NCI-H226 (cell line): ENCODE results near the gene PTPN14.
A peak's percentile ranks its signal among the peaks of the same experiment; 100 is the strongest.

Source experiments
- DNase-seq: peaks from one replicate; pipeline ENCODE4 v3.0.0-alpha.2; 2015

Gene PTPN14

DNA sequence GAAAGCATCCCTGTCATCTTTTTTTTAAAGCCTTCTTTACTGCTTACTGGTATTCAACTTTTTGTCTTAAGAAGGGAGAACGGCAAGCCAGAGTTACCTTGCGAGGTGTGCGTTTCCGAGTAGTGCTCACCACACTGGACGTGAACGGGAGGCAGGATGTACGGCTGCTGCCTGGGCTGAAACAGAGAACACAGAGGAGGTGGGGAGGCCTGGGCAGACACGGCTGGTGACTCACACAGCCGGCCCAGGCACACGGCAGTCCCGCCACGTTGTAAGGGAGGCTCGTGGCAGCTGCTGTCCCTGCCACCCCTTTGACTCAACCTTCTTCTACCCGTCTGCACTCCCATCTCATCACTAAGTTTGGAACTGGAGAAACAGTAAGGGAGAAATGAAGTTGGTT, 164.7 kb downstream of the PTPN14 start:
- peak; percentile 35 for DNase-seq

DNA sequence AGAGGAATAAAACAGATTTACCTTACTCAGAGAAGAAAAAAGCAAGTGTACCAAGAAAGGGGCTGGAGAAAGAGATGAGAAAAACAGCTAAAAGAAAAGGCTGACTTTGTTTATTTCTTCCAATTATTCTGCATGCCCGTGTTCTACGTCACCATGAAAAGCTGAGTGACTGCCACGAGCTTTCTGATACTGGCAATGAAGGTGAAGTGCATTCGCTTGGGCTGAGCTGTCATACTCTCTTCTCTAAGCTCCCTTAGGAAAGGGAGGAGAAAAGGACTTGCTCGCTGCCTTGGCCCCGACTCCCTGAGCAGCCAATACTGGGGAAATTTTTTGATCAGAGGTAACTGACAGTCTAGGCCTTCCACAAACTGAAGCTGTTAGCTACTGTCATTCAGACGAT, 165.1 kb downstream of the PTPN14 start:
- no peak for DNase-seq

DNA sequence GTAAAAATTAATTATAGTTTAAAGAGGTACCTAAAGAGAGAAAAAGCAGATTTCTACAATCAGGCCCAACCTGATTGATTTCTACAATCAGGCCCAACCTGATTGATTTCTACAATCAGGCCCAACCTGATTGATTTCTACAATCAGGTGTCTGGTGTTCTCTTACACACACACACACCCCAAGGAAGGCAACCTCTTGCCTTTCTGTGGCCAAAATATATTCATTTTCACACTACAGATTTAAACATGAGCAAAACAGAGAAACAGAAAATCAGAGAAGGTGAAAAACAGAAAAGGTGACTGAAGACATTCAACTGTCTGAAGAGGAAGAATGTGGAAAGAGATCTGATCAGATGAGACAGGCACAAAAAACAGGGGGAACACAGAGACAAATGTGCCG, 166.0 kb downstream of the PTPN14 start:
- no peak for DNase-seq

DNA sequence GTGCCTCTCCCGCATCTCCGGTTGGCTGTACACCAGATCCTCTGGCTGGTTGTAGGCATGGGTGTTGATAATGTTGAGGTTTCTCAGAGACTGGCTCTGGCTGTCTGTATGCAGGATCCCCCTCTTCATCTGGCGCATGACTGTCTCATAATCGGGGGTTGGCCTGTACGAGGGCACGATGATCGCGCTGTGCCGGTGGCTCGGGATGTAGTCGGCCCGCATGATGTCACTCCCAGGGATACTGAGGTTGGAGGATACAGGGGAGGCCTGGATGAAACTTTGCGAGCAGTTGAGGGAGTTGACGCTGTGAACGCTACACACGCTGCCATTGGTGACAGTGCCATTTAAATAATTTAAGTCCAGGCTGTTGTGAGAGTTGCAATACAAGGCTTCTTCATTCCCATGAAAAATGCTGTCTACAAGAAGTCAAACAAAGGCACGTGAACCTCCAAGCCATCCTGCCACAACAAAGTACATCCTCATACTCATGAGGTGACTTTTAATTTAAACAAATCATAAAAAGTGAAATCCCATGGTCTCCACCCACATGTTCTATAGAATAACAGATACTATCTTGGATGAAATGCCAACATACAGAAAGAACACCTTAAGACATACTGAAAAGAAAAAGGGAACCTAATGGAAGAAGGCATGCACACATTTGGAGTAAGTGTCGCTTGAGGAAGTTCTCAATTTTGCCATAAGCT, 166.9 kb downstream of the PTPN14 start:
- DNase-seq = no peak

DNA sequence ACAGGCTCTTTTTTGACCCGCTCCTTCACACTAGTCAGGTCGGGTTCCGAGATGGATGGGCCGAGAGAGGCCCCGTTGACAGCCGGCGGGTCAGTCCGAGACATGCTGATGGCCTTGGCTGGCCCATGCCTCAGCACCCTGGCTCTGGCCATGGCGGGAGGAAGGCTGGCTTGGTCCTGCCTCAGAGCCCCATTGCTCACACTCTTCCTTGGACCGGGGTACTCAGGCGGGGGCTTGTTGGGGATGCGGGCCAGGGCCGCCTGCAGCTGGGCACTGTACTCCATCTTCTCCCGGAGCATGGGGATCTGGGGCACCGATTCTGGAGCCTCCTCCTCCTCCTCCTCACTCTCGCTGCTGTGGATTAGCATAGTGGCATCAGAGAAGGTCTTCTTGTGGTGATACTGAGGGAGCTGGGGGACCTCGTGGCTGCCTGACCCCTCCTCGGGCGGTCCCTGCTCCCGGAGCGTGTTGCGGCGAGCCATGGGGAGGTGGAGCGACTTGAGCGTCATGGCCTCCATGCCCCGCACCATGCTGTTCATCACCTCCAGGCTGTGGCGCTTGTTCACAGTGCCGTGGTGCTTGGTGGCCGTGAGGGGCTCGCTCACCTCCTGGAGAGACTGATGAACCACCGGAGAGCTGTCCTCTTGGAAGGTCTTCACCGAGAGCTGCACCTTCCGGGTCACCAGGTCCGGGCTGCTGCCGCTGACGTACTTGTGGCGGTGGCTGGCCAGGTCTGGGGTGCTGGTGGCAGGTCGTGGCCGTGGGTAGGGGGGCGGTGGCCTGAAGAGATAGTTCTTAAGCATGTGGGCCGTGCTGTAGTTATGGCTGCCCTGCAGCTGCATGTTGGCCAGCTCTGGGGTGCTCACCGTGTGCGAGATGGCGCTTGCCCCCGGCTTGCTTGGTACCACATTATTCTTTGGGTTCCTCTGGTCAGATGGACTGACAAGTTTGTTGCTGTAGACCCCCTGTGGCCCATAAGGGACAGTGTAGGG, 167.7 kb downstream of the PTPN14 start:
- no peak for DNase-seq

DNA sequence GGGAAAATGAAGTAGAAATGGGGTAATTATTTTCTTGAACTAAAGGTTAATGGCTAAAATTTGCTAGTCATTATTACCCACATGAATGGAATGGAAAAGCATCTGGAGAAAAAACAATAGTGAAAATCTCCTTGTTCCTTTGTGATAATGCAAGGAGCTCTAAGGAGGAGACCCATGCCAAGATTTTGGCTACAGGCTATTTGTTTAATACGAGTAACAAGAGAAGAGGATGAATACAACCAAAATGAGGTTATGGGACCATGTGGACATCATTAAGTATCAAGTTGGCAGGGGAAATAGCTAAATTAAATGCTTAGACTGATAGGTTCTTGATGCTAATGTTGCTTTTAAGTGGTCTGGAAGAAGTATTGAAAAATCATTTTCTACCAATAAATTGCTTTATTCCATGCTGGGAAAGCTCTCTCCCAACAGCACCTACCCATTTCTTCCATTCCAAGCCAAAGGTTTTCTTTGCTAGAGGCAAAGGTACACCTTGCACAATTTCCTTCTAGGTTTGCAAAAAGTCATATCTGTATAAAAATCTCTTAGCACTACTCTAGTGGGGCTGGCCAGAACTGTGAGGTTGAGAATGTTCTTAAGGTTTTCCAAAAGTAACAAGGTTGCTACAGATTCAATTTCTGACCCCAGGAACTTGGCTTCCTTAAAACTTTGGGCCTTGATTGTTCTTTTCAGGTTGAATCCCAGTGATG, 170.3 kb downstream of the PTPN14 start:
- DNase-seq = no peak

DNA sequence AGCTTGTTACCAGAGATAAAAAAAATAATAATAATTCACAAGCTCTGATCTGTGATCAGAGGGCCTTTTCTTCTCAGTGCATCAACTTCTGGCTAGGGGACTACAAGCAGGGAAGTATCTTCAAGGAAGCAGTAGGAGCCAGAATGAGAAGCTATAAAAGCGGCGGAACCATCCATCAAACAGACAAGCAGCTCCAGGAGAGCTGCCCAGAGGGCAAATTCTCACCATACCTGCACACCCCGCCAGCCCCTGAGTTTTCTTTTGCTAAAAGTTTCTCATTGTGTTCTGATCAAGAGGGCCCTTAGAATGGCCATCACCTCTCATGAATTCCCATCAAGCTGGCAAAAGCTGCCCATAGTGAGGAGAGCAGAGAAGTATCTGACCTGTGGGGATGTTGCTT, 171.0 kb downstream of the PTPN14 start:
- DNase-seq = peak; percentile 56

DNA sequence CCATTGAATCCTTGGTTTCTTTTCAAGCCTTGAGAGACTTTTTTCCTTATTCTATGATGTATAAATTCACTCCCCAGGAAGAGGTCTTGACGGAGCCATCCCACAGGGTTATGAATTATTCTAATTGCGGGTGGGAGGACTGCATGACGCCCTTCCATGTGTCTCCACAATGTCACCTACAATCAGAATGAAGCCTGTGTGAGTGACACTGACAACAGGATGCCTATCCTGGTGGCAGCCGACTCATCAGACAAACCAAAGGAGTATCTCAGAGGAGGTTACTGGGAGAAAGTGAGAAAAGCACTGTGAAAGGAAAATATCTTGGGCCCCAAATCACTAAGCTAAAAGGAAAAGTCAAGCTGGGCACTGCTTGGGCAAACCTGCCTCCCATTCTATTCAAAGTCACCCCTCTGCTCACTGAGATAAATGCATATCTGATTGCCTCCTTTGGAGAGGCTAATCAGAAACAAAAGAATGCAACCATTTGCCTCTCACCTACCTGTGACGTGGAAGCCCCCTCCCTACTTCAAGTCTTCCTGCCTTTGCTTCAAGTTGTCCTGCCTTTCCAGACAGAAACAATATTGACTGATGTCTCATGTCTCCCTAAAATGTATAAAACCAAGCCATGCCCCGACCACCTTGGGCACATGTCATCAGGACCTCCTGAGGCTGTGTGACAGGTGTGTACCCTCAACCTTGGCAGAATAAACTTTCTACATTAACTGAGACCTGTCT, 172.0 kb downstream of the PTPN14 start:
- no peak for DNase-seq

DNA sequence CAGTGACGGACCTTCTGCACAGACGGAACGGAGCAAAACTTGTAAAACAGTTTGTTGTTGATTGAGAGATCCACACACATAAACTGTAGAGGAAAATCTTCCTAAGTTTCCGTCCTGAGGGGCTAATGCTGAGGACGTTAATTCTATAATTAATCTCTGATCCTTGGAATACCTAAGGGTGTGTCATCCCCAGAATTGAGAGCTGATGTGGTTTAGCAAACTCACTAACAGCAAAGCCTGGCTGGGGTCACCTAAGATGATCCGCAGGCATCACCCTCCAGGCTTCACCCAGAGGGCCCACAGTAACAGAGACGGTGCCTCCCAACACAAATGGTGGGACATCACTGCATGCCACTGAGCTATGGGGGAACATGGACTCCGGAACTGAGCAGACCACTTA, 172.9 kb downstream of the PTPN14 start:
- DNase-seq = no peak

DNA sequence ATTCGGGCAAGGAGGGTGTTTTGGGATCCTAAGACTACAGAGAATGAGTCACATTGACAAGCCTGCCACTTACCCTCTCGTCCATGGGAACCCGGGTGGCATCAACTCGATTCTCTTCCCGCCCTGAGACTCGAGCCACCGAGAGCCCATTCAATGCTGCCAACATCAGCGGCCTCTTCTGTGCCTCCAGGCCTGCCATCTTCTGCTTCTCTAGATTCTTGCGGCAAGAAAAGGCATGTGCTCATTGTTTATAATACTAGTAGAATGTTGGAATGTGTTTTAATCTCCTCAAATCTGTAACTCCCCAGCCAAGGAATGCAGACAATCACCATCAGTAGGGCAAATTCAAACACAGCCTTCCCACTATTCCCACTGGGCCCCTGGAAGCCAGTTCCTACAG, 173.5 kb downstream of the PTPN14 start:
- peak; percentile 34 for DNase-seq

DNA sequence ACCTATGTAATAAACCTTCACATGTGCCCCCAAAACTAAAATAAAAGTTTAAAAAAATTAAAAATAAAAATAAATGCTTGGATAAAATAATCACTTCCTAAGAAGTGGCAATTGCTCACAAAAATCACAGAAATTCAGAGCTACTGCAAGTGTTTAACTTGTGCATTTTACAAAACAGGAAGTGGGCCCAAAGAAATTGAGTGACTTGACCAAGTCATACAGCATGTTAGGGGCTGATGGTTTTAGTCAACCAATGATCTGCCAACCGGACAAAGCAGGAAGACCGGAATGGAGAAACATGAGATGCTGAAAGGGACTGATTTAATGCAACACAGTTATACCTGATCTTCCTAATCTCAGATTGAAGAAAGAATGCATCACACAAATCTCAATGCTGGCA, 173.9 kb downstream of the PTPN14 start:
- DNase-seq = no peak

DNA sequence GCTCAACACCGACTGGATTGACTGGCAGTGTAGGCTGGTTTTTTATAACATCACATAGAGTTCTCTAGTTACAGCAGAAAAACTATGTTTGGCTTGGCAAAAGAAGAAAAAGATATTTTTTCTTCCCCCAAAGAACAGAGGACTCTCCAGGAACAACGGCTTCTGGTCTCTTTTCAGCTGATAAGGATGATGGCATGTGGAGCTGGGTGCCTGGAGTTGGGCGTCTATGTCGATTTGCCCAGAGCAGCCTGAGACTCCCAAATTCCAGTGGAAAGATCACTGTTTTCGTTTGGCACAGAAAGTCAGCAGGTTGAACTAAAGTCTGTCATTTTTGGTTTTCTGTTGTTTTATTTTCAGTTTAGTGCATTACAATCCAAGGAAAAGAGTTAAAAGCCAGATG, 179.3 kb downstream of the PTPN14 start:
- no peak for DNase-seq

DNA sequence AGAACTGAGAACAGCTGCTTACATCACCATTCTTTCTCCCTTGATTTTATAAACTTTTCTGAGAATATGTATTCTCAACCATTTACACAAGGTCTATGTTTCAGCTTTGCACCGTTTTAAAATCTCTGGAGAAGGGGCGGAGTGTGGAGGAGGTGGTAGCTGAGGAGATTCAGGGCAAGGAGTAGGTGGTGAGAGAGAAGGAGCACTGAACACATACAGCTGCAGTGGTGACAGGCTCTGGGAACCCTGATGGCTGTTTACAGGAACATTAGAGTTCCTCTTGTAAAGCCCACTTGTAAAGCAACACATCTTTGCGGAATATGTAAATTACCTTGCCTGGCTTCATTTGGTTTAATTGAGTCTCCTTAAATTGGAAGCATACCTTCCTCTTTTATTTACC, 180.8 kb downstream of the PTPN14 start:
- no peak for DNase-seq

DNA sequence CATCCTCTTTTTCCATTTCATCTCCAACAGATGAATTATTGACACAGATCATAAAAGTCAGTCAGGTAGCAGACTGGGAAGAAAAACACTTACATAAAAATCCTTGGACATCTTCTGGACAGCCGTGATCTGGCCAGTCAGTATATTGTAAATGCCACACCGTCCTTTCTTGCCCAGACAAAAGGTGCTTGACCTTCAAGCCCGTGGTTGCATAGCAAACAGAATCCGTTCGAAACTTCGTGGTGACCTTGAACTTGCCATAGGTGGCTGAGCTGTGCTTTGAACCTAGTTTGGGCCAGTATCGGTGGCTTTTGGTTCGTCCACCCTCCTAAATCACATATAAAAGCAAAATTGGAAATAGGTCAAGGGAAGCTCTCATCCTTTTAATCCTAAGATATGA, 182.0 kb downstream of the PTPN14 start:
- no peak for DNase-seq

DNA sequence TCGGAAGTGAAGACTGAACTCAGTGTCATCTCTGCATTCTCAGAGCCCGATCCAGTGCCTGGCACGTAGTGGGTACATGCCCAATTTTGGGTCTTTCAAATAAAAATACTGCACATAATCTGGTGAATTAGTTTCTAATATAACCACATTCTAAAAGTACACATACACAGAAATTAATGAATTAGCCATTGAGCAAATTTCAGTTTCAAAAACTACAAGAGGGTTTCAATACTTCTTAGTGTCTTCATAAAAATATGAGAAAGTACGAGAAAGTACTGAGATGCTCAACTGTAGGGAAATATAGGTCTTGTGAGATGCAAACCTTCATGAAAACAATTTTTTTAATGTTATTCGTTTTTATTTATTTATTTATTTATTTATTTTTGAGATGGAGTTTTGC, 183.6 kb downstream of the PTPN14 start:
- no peak for DNase-seq

DNA sequence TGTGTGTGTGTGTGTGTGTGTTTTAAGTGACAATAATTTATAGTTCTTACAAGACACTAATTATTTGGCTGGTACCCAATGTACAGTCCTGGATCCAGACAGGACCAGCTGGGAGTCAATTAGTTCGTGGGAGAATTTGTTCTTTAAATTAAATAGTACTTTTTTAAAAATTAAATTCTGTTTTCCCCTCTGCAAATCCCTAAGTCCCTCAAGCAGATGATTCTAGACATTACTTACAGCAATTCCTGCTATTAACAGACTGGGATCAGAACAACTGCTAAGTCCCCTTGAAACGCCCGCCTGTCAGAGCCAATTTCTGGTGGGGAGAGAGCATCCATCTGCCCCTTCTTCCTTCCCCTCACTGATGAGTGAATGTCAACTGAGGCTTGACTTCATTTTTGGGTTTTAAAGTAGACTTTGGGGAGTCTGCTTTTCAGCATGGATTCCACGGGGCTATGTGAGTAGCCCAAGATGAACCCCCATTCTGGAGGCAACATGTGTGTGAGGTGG, 186.6 kb downstream of the PTPN14 start:
- no peak for DNase-seq

DNA sequence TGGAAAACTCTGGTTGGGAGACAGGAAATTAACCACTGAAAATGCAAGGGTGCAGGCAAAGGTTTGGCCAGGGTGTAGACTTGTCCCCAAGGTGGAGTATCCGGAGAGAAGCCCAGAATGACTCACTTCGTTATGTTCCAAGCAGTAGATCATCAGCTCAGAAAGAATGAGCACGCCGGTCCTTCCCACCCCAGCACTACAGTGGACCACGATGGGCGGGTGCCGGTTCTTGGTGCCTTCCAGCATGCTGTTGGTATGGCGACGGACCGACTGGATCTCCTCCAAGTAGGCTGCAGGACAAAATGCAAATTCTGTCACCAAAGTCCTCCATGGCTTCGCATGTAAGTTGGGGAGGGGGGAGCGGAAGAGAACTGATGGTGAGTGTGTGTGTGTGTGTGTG, 187.0 kb downstream of the PTPN14 start:
- no peak for DNase-seq

DNA sequence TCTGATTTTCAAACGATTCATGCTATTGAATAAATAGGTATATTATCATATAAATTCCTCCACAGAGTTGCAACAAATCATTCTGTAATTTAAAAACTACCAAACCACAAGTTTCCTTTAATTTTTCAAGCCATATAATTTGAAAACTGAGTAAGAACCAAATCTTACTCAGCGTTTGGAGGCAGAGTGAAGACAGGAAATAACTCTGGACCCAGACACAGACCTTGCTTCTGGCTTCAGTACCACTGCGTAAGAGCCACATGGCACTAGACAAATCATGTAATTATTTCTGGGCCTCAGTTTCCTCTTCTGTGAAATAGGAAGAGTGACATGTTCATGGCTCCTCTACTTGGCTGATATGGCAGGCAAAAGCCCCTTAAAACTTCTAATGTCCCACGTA, 188.0 kb downstream of the PTPN14 start:
- DNase-seq = no peak

DNA sequence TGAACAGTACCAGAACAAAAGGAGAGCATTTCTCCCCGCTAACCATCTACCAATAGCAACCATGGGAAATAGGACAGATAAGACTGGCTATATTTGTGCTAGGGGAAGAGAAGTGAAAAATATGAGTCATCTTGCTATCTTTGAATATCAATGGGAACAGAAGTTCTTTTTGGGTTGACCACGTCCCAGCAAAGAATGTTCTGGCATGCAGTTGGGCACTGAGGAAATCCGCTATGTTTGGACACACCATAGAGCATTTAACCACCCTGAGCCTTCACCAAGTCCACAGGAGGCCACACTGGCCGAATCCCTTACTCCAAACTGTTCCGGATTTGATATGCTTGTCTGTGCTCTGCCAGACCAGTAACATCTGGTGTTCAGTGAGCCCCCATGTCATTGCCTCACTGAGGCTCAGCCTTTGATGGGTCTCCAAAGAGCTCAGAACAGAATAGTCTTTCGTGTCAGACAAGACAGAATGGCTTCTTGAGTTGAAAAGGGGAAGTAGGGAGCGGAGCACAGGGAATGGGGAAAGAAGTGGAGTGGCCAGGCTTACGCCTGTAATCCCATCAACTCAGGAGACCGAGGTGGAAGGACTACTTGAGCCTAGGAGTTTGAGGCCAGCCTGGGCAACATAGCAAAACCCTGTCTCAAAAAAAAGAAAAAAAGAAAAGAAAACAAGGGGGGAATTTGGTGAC, 189.1 kb downstream of the PTPN14 start:
- DNase-seq = no peak

DNA sequence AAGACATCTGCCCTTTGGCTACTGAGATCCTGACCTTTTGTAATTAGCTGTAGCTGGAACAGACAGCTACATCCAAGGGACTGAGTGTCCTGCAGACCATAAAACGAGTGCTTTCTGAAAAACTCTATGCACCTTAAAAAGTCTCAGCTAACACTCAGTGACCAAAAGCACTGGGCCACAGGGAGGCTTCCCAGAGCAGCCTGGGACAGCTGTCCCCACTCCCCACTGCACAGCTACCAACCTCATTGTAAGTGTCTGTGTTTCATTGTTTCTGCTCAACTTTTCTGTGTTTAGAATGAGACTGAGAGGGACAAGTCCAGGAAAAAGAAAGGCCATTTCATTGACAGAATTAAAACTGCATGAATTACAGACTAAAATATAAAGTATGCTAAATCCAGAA, 189.8 kb downstream of the PTPN14 start:
- DNase-seq = no peak

DNA sequence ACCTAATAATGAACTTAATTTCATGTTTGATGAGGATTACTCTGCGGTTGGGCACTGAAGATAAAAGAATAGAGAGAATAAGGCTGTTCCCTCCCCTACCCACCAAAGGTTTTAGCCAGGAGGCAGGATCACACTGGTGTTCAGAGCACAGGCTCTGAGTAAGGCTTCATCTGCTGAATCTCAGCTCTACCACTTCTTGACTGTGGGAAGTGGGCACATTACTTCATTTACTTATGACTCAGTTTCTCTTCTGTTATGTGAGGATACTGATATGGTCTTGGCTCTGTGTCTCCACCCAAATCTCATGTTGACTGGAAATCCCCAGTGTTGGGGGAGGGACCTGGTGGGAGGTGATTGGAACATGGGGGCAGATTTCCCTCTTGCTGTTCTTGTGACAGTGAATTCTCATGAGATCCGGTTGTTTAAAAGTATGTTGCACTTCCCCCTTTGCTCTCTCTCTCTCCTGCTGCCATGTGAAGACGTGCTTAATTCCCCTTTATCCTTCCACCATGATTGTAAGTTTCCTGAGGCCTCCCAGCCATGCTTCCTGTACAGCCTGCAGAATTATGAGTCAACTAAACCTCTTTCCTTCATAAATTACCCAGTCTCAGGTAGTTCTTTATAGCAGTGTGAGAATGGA, 190.8 kb downstream of the PTPN14 start:
- DNase-seq = no peak

DNA sequence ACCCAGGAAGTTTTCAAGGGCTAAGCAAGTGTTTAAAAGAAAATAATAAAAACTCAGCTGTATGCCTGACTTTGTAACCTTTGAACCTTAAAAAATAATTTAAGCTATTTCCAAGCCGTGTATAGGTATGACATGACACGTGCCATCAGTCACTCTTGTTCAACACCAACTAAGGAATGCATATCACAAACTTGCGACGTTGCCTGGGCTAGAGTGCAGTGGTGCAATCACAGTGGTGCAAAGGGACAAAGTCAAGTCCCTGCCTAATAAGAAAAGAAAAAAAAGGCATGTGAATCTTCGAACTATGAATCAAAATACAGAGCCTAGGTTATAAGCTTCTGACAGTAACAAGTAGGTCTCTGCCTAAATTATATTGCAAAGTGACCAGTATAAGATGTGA, 191.3 kb downstream of the PTPN14 start:
- no peak for DNase-seq
